Activated CD4-positive, alpha-beta T cell treated with anti-CD3 and anti-CD28 coated beads for 24 hours (primary cell): ENCODE results near the gene POU5F1.
"Not testable (repeated sequence)": the region's sequence is repeated elsewhere in the genome, so short reads cannot be mapped to it uniquely, and the experiment has no call there.

ENCODE experiments used
- DNase-seq, 2 donors: peaks; one replicate each; pipeline ENCODE4 v3.0.0-alpha.2; 2020; ENCODE audit warnings: low read depth in 2 of 2

Gene POU5F1

DNA sequence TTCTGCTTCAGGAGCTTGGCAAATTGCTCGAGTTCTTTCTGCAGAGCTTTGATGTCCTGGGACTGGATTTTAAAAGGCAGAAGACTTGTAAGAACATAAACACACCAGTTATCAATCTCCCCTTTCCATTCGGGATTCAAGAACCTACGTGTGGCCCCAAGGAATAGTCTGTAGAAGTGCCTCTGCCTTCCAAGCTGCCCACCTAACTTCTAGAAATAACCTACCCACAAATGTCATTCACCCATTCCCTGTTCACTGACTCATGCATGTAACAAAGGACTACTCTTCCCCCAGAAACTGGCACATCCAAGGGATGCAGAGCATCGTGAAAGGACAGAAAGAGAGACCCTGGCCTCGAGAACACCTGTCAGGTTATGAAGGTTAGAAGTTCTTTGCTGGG is 4.5 kb downstream of the POU5F1 start:
- no peak for DNase-seq

DNA sequence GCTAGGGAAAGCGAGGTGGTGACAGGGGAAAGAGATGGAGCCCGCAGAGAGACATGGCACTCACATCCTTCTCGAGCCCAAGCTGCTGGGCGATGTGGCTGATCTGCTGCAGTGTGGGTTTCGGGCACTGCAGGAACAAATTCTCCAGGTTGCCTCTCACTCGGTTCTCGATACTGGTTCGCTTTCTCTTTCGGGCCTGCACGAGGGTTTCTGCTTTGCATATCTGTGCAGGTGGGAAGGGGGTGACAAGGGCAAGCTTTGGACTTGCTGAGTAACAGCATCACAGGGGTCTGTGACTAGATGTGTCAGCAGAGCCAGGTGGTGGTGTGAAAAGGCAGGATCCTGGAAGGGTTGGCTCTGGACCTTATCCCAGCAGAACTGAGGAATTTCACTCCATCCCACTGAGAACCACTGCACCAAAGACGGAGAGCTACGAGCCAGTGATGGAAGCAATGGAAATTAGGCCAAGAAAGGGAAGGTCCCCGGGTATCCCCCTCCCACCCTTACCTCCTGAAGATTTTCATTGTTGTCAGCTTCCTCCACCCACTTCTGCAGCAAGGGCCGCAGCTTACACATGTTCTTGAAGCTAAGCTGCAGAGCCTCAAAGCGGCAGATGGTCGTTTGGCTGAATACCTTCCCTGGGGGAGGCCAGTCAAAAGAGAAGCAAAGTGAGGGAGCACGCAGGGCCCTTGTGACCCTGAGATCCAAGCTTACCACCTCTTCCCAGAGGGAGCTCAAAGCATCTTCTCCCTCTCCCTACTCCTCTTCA is 5.2 kb downstream of the POU5F1 start:
- DNase-seq = not testable (repeated sequence)

DNA sequence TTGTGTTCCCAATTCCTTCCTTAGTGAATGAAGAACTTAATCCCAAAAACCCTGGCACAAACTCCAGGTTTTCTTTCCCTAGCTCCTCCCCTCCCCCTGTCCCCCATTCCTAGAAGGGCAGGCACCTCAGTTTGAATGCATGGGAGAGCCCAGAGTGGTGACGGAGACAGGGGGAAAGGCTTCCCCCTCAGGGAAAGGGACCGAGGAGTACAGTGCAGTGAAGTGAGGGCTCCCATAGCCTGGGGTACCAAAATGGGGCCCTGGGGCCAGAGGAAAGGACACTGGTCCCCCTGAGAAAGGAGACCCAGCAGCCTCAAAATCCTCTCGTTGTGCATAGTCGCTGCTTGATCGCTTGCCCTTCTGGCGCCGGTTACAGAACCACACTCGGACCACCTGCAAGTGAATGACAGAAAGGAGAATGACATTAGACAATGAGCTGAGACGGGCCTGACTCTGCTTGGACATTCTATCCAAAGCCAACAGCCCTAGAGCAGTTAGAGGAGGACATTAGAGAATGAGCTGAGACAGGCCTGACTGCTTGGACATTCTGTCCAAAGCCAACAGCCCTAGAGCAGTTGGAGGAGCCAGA is 5.9 kb downstream of the POU5F1 start:
- DNase-seq = not testable (repeated sequence)

DNA sequence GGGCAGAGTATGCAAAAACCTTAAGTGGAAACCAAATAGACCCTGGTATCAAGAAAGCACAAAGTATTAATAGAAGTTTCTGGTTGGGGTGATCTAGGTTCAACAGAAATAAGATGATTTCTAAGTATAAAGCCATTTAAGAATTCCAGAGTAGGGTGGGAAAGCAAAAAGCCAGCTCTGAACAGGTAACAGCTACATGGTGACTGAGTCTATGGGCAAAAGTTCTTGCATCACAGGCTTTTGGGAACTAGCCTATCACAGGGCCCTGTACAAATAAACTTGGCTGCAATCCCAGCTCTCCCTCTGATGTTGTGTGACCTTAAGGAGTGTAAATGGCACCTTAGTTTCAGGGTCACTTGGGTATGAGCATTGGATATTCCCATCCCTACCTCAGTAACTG is 6.6 kb downstream of the POU5F1 start:
- no peak for DNase-seq

DNA sequence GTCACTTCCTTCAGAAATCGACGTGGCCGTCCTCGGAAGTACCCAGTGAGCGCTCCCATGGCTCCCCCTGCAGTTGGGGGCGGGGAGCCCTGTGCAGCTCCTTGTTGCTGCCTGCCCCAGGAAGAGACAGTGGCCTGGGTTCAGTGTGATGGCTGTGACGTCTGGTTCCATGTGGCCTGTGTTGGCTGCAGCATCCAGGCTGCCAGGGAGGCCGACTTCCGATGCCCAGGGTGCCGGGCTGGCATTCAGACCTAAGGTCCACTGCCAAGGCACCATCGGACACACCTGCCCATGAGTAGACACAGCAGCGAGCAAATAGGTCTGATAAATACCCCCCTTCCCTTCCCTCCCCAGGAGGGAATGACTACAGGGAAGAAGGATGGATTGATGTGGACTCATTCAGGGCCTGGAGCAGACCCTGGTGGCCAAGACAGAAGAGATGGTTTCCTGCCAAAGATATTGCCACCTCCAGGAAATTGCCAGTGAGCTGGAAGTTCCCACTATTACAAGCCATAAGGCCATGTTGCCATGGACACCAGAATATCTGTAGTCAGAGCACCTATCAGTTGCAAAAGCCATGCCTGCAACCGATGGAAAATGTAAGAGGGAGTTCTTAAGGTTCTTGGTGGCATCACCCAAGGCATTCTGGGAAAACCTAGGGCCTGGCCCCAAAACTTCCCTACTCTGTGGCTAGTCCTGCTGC is 7.9 kb downstream of the POU5F1 start:
- DNase-seq = no peak

DNA sequence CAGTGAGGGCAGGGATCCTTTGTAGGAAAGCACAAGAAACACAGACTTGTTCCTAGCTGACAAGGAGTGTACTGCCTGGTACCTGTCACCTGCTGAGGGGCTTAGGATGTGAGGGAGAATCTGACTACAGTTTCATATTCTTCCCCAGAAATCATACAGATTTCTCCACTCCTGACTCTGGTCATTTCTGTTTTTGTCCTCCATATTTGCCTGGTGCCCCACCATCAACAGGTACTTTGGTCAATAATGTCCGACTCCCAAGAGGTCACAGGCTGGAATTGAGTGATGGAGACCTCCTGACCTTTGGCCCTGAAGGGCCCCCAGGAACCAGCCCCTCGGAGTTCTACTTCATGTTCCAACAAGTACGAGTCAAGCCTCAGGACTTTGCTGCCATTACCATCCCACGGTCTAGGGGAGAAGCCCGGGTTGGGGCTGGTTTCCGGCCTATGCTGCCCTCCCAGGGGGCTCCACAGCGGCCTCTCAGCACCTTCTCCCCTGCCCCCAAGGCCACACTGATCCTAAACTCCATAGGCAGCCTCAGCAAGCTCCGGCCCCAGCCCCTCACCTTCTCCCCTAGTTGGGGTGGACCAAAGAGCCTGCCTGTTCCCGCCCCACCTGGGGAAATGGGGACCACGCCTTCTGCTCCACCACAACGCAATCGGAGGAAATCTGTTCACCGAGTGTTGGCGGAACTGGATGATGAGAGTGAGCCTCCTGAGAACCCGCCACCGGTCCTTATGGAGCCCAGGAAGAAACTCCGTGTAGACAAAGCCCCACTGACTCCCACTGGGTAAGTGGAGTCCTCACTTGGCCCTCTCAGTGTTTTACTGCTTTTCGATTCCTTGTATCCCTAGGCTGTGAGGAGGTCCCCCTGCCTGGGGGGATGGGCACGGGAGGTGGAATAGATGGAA is 9.0 kb downstream of the POU5F1 start:
- DNase-seq = no peak

DNA sequence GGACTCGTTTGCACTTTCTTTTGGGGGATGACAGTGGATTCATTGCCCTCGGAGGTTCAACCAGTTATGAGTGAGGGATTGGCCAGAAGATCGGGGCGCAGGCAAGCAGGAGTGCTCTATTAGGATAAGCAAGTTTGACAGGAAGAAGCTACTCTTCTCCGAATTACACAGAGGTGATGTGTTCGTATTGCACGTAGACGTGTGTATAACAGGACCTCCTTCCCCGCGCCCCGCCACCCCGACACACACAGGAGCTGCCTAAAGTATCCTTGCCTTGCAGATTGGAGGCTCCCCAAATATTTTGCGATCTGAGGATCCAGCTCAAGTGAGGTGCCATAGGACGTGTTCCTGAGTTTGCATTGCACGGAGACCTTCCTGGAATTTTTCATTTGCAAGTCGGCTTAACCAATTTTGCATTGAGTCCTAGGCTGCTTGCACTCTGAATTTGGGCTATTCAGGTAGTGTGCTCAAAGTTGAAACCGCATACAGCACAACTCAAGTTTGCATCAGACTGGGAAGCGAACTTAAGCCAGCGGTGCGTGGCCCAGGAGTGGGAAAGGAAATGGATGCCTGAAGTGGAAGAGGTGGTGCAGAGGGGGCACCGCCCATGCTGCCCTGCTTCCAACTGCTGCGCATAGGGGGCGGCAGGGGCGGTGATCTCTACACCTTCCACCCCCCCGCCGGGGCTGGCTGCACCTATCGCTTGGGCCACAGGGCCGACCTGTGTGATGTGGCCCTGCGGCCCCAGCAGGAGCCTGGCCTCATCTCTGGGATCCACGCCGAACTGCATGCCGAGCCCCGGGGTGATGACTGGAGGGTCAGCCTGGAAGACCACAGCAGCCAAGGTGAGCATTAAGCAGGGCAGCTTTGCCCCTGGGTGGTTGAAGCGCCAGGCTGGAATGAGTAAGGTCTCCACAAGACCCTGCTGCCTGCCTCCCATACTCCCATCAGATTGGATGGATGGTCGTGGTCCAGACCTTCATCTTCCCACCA is 11.3 kb downstream of the POU5F1 start:
- peak; percentile 2 to 6 for DNase-seq

DNA sequence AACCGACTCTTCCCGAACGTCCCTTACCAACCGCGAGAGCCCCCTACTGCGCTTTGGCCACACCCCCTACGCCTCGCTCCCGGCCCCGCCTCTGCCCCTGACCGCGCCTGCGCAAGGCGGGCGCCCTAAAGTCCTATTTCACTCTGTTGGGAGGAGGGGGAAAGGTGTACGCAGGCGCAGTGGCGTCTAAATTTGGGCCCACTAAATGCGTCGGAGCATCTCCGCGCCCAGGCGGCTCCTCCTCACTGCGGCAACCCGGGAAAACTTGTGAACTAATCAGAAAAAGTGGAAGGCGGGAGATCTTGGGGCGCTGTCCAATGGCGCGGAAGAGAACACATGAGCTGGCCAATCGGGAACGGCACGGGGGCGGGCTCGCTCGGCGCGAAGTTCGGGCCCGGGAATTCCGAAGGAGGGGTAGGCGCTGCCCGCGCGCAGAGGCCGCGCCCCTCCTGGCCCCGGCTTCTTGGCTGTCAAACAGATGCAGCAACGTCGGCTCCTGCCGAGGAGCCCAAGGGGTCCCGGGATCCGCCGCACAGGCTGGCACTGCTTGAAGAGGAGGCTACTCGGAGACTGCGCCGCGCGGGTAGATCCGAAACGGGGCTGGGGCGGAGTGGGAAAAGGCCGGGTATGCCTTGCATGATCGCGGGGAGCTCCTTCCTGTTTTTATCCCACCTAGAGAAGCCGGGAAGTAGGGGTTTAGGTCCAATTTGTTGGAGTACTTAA is 12.2 kb downstream of the POU5F1 start, which contains the start of gene TCF19:
TSS of gene TCF19 (plus strand) at position 450 of the 723 bp plus-strand sequence. CDS start 881 bp downstream, outside the sequence.
- peak; percentile 98 to 99 for DNase-seq

DNA sequence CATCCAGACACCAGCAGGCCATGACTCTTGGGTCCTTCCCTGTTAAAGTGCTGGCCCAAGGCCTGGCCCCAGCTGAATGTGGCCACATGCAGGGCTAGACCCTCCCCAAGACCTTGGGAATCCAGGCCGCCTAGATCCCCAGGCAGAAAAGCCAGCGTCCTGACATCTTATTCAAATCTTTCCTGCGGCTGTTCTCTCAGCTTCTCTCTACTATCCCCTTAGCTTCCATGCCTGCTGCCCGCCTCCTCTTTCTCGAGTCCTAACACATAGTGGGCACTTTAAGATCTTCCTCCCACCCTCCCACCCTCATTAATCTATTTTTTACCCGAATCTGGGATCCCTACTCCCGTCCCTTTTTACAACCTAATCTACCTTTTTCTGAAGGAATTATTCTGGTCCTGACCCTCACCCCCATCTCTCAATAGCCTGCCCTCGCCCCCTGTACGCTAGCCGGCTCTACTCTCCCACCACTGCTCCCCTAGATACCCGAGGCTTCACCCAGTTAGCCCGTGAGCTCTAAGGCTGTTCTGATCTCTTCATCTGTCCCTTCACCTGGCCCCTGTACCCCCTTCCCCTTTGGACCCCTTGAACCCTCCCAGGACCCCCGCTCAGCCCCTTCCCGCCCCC is 12.9 kb downstream of the POU5F1 start, which contains the start of gene CCHCR1:
TSS of gene CCHCR1 (minus strand) at position 290 of the 627 bp plus-strand sequence. CDS start at position 88, 202 bp downstream.
- no peak for DNase-seq

DNA sequence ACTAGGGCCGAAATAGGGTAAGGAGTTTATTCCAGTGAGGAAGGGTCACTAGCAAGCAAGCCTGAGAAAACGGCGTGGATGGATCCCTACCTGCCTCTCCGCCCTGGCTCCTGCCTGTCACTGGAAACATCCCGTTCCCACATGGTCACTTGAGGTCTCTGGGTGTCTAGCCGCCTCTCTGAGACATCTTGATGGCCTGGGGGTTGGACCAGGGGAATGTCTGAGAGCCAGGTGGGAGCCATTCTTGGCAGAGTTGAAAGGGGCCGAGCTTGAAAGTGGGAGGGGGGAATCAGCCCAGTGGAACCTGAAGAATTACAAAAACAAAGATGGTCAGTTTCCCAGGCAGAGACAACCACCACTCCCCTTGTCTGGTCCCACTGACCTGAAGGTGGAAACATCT is 13.8 kb downstream of the POU5F1 start:
- DNase-seq = no peak

DNA sequence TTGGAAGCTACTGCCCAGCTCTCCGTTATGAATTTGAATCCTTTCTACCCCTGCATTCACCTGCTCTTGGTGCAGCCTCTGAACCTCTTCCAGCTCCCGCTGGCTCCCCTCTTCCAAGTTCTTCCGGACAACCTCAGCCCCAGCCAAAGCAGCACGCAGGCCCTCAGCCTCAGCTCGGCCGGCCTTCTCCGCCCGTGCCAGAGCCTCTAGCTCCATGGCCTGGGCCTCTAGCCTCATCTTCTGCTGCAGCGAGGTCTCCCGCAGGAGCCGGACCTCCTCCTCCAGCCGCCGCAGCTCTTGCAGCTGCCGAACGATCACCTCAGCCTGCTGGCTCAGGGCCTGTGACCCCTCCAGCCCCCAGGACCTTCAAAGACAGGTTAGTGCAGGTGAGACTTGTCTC is 16.0 kb downstream of the POU5F1 start:
- DNase-seq = no peak

DNA sequence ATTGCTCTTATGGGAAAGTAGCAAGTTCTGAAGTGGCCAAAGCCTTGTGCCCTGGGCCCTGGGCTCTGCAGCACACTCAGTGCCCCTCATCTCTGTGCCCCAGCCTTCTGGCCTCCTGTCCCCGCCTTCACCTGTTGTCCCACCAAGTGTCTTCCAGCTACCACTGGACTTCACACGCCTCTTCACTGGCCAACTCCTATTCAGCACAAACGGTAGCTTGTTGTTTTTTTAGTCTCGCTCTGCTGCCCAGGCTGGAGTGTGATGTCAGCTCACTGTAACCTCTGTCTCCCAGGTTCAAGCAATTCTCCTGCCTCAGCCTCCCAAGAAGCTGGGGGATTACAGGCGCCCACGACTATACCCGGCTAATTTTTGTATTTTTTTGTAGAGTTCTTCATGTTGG is 17.7 kb downstream of the POU5F1 start:
- no peak for DNase-seq

DNA sequence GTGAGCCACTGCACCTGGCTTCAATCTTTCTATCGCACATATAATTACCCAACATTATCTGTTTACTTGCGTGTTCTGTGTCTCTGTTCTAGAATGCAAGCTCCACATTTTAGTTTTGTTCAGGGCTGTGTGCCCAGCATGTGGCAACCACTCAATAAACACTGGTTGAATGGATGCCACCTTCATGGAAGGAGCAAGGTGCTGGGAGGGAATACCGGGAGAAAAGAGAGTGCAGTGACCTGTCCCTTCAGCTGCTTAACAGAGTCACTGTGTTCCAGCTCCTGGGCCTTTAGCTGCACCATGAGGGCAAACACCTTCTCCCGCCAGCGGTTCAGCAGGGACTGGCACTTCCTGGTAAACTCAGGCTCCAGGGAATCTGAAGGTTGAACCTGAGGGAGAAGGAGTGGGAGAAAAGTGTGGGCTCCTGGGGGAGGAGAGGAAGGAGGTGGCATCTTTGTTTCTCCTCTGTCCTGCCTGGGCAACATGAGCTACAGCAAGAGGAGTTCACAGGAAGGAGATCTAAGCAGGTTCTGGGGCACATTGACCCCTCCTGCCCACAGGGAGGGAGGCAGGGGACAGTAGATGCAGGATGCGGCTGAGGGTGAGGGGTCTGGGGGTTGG is 20.5 kb downstream of the POU5F1 start:
- no peak for DNase-seq

DNA sequence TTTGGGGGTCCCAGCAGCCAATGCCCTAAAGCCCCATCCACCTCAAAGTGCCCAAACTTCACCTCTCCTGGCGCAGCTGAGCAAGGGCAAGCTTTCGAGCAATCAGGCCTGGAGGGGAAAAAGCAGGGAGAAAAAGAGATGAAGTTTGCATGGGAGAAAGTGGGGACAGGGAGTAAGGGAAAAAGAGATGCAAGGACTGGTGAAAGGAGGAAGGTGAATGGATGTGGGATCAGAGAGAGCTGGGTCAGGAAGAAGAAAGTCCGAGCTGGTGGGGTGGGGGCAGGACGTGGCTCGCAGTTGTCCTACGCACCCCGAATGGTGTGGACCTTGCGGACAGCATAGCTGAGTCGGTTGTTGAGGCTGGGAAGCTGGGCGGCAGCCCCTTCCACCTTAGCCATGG is 25.1 kb downstream of the POU5F1 start:
- no peak for DNase-seq

DNA sequence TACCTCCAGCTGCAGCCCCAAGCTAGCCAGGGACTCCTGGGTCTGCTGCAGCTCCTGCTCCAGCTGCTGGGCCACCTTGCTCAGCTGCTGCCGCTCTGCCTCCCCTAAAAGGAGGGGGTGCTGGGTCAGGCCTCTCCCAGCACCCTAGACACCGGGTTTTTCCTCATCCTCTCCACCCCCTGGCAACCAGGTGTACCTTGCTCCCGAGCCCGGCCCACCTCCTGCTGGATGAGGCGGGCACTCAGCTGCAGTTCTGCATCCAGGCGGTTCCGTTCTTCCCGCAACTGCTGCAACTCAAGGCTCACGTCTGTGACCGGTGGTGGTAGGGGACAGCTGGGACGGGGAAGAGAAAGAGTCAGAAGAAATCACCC is 25.5 kb downstream of the POU5F1 start:
- DNase-seq = no peak

DNA sequence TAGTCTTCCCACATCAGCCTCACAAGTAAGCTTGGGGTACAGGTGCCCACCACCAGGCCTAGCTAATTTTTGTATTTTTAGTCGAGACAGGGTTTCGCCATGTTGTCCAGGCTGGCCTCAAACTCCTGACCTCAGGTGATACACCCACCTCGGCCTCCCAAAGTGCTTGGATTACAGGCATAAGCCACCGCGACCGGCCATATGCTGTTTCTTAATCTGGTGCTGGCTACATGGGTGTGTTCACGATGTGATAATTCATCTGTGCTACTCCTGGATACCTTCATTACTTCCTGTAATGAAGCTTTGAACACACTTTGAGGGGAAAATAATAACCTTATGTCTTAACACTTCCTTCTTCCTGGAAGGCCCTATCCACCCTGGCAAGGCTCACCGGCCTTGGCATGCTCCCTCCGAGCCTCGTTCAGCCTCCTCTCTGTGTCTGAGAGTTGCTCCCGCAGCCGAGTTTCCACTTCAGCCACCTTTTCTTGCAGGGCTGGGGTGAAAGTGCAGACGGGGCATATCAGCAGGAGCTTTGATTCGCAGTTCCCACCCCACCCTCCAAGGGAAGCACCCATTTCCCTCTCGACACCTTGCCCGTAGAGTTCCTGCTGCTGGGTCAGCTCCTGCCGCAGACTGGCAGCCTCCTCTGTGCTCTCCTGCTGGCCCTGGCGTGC is 26.0 kb downstream of the POU5F1 start:
- no peak for DNase-seq

DNA sequence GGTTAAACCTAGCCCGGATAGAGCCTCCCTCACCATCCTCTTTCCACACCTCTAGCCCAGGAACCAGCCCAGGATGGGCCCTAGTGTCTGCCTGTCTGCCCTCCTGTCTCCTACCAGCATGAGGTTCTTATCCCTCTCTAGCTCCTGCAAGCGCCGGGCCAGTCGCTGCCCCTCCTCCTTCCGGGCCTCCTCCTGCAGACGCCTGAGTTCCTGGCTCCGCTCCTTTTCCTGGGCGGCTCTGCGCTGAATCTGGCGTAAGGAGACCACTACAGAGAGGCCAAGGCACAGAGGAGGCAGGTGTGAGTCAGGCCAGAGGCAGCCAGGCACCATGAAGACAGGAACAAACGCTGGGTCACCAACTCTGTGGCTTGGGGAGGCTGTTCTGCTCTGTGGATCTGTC is 27.3 kb downstream of the POU5F1 start:
- no peak for DNase-seq

DNA sequence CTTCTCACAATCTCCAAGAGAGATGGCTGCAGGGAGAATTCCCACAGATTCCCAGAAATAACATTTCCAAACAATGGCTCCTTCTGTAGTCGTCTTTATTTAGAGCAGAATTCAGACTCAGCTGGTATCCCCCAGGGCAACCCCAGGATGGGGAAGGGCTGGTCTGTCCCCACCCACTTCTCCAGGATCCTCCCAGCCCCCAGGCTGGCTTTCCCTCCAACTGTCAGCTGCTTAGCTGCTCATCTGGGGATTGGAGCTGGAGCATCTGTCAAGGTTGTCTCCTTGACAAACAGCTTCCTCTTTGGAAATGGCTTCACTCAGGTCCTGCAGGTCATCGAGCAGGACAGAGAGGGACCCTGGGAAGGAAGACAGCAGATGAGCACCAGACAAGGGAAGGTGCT is 28.1 kb downstream of the POU5F1 start:
- DNase-seq = no peak
